MCF 10A (cell line): ENCODE measurements around the gene KDM5D. TPM values are rescaled to one million over a fixed set of nuclear protein-coding genes. Genes with fewer than 3 reads are reported as not detected.

ENCODE experiments used
- BruUV-seq: library from RNA; stranded (reverse); fragments of 400-500 nt; replicated peaks from 2 replicates; lab custom pipeline; 2021; lab: Mats Ljungman, UMichigan
- CTCF ChIA-PET: fragments of 300-600 bp; sonication (Branson Sonifier 250); formaldehyde crosslinking; extraction: SDS; loops from one replicate; lab custom pipeline; 2021; ENCODE audit warnings: antibody characterized with exemption, inconsistent platforms; lab: Yijun Ruan, JAX
- POLR2A ChIA-PET: fragments of 300-600, 350-650 bp; sonication (Branson Sonifier 250); formaldehyde crosslinking; extraction: SDS; loops from one replicate; lab custom pipeline; 2020; ENCODE audit warnings: antibody characterized with exemption, inconsistent platforms; lab: Yijun Ruan, JAX
- DNase-seq: peaks from one replicate; pipeline ENCODE4 v3.0.0-alpha.2; 2018; ENCODE audit not compliant: unreplicated experiment
- H3K27ac Mint-ChIP-seq: one replicate; pipeline ENCODE4 v1.8.0; 2022; ENCODE audit warnings: mild to moderate bottlenecking, low read depth, mixed read lengths; ENCODE audit not compliant: unreplicated experiment
- H3K27me3 Mint-ChIP-seq: one replicate; pipeline ENCODE4 v1.8.0; 2022; ENCODE audit warnings: mixed read lengths; ENCODE audit not compliant: insufficient read depth, unreplicated experiment
- H3K36me3 Mint-ChIP-seq: one replicate; pipeline ENCODE4 v1.8.0; 2022; ENCODE audit warnings: mild to moderate bottlenecking, moderate library complexity, mixed read lengths; ENCODE audit not compliant: insufficient read depth, unreplicated experiment
- H3K4me1 Mint-ChIP-seq: one replicate; pipeline ENCODE4 v1.8.0; 2022; ENCODE audit warnings: mixed read lengths; ENCODE audit not compliant: insufficient read depth, unreplicated experiment
- H3K4me3 Mint-ChIP-seq: one replicate; pipeline ENCODE4 v1.8.0; 2022; ENCODE audit warnings: mild to moderate bottlenecking, moderate library complexity, mixed read lengths; ENCODE audit not compliant: unreplicated experiment
- H3K9me3 Mint-ChIP-seq: one replicate; pipeline ENCODE4 v1.8.0; 2022; ENCODE audit warnings: mixed read lengths; ENCODE audit not compliant: unreplicated experiment
- CTCF ChIP-seq: fragments of 200-600 bp; IDR thresholded peaks from one replicate; pipeline ENCODE4 v1.8.0; 2022; ENCODE audit warnings: antibody characterized with exemption, mild to moderate bottlenecking; ENCODE audit not compliant: unreplicated experiment
- intact Hi-C: fragments of 100-400 bp; cut with micrococcal nuclease; formaldehyde crosslinking; loops from 2 replicates; pipeline ENCODE4 v1.14.1; 2022
- total RNA-seq: library from RNA; stranded (reverse); gene quantifications from 2 replicates; pipeline ENCODE4 v1.2.3, GENCODE V29; 2022

Gene KDM5D
- total RNA-seq, 1 experiment from 2014 or later, result not detected

GRCh38 chrY:19734425-19734824 is 10.1 kb downstream of the KDM5D start:
- no peaks in the 10 kb centered on the region for H3K9me3 Mint-ChIP-seq
- no TSS peak for BruUV-seq
- no peaks in the 10 kb centered on the region for H3K36me3 Mint-ChIP-seq
- no peak for DNase-seq
- intact Hi-C loops, result no loop called here
- H3K4me3 Mint-ChIP-seq, result no peak overlapping the region
- H3K27ac Mint-ChIP-seq, result no peak overlapping the region
- H3K4me1 Mint-ChIP-seq, result no peaks in the 10 kb centered on the region
- no peak for TF ChIP-seq CTCF
- ChIA-PET POLR2A (no interaction called here), CTCF (no interaction called here)
- H3K27me3 Mint-ChIP-seq, result no peaks in the 10 kb centered on the region

- no peak for TF ChIP-seq CTCF
- ChIA-PET CTCF (no interaction called here), POLR2A (no interaction called here)
- Mint-ChIP-seq H3K4me1 (no peaks in the 10 kb centered on the region), H3K9me3 (no peaks in the 10 kb centered on the region), H3K36me3 (no peaks in the 10 kb centered on the region), H3K27me3 (no peaks in the 10 kb centered on the region), H3K4me3 (no peak overlapping the region), H3K27ac (no peak overlapping the region)
- intact Hi-C loops, result no loop called here
- no TSS peak for BruUV-seq
- no peak for DNase-seq
These were observed 26.6 kb downstream of the KDM5D start for GRCh38 chrY:19717950-19718349.

- Mint-ChIP-seq H3K4me3 (no peak overlapping the region), H3K9me3 (no peaks in the 10 kb centered on the region), H3K4me1 (no peaks in the 10 kb centered on the region), H3K36me3 (no peaks in the 10 kb centered on the region), H3K27ac (no peak overlapping the region), H3K27me3 (no peaks in the 10 kb centered on the region)
- no peak for TF ChIP-seq CTCF
- intact Hi-C loops, result no loop called here
- DNase-seq, result no peak
- ChIA-PET POLR2A (no interaction called here), CTCF (no interaction called here)
- BruUV-seq, result no TSS peak
These were observed 27.4 kb downstream of the KDM5D start for GRCh38 chrY:19717146-19717545.

- ChIA-PET POLR2A (no interaction called here), CTCF (no interaction called here)
- Mint-ChIP-seq H3K4me1 (no peaks in the 10 kb centered on the region), H3K9me3 (no peaks in the 10 kb centered on the region), H3K36me3 (no peaks in the 10 kb centered on the region), H3K27ac (no peak overlapping the region), H3K4me3 (no peak overlapping the region), H3K27me3 (no peaks in the 10 kb centered on the region)
- intact Hi-C loops, result no loop called here
- BruUV-seq, result no TSS peak
- no peak for DNase-seq
- TF ChIP-seq CTCF, result no peak
These were observed 29.3 kb downstream of the KDM5D start for GRCh38 chrY:19715226-19715625.
